Erythroblast (primary cell): ENCODE results near the gene AVEN.

Source experiments
- DNase-seq, 2 experiments: peaks; one replicate each; lab custom pipeline; 2025; lab: John Stamatoyannopoulos, UW
- GATA1 ChIP-seq: IDR thresholded peaks from 2 replicates; pipeline ENCODE4 v1.6.1; 2011; ENCODE audit warnings: low read depth, mild to moderate bottlenecking, control low read depth, low read length, moderate library complexity
- POLR2A ChIP-seq: IDR thresholded peaks from 2 replicates; pipeline ENCODE4 v1.6.1; 2011; ENCODE audit warnings: mild to moderate bottlenecking, low read length

AVEN gene

DNA sequence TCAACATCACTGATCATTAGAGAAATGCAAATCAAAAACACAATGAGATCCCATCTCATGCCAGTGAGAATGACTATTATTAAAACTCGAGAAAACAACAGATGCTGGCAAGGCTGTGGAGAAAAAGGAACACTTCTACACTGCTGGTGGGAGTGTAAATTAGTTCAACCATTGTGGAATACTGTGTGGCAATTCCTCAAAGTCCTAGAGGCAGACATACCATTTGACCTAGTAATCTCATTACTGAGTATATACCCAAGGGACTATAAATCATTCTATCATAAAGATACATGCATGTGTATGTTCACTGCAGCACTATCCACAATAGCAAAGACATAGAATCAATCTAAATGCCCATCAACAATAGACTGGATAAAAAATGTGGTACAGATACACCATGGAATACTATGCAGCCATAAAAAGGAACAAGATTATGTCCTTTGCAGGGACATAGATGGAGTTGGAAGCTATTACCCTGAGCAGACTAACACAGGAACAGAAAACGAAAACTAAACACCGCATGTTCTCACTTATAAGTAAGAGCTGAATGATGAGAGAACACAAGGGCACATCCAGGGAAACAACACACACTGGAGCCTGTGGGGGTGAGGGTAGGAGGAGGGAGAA, 15.2 kb upstream of the AVEN start:
- no peak for DNase-seq
- TF ChIP-seq GATA1 (no peak), POLR2A (no peak)

DNA sequence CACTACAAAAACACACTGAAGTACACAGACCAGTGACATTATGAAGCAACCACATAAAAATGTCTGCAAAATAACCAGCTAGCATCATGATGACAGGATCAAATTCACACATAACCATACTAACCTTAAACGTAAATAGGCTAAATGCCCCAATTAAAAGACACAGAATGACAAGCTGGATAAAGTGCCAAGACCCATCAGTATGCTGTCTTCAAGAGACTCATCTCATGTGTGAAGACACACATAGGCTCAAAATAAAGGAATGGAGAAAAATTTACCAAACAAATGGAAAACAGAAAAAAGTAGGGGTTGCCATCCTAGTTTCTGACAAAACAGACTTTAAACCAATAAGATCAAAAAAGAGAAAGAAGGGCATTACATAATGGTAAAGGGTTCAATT, 11.4 kb upstream of the AVEN start:
- DNase-seq: peak in 1 of 2 experiments; percentile 9

DNA sequence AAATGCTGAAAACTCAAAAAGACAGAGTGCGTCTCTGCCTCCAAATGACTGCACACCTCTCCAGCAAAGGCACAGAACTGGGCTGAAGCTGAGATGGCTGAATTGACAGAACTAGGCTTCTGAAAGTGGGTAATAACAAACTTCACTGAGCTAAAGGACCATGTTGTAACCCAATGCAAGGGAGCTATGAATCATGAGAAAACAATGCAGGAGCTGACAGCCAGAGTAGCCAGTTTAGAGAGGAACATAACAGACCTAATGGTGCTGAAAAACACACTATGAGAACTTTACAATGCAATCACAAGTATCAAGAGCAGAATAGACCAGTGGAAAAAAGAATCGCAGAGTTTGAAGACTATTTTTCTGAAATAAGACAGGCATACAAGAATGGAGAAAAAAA, 10.1 kb upstream of the AVEN start:
- DNase-seq: no peak
- TF ChIP-seq POLR2A (no peak), GATA1 (no peak)

DNA sequence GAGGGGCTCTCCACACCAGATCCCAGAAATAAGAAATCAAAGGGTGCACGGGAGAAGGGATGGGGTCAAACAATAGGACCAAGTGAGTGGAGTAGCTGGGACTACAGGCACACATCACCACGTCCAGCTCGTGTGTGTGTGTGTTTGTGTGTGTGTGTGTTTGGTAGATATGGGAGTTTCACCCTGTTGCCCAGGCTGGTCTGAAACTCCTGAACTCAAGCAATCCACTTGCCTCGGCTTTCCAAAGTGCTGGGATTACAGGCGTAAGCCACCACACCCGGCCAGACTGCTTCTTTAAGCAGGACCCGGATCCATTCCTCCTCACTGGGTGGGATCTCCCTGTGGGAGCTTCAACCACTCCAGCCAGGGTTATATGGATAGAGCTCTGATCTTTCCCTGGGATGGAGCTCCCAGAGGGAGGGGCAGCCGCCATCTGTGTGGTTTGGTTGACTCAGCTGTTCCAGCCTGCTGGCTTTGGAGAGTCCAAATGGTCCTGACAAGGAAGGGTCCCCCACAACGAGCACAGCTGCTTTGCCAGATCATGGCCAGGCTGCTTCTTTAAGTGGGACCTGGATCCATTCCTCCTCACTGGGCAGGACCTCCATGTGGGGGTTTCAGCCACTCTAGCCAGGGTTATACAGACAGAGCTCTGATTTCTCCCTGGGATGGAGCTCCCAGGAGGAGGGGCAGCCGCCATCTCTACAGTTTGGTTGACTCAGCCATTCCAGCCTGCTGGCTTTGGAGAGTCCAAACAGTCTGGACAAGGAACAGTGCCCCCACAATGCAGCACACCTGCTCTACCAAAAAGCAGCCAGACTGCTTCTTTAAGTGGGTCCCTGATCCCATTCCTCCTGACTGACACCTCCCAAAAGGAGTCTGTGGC, 9.1 kb upstream of the AVEN start:
- no peak for DNase-seq
- TF ChIP-seq GATA1: no peak
- TF ChIP-seq POLR2A: no peak

DNA sequence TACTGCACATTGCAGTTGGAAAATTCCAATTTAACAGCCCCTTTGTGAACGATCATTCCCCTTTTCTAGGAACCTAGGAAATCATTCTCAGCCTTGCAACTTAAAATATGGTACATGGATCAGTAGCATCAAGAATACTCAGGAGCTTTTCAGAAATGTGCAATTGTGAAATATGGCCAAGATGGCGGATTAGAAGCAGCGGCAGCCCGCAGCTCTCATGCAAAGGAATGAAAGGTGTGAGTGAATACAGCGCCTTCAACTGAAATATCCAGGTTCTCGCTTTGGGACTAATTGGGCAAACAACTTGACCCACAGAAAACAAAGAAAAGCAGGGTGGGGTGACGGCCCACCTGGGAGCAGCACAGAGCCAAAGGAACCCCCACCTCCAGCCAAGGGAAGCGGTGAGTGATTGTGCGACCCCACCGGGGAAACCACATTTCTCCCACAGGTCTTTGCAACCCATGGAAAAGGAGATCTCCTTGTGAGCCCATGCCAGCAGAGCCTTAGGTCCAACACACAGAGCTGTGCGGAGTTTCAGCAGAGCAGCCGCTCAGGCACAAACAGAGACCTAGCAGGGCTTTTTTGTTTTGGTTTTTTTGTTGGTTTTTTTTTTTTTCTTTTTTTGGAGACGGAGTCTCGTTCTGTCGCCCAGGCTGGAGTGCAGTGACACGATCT, 7.6 kb upstream of the AVEN start:
- DNase-seq: no peak
- no peak for TF ChIP-seq POLR2A
- no peak for TF ChIP-seq GATA1

DNA sequence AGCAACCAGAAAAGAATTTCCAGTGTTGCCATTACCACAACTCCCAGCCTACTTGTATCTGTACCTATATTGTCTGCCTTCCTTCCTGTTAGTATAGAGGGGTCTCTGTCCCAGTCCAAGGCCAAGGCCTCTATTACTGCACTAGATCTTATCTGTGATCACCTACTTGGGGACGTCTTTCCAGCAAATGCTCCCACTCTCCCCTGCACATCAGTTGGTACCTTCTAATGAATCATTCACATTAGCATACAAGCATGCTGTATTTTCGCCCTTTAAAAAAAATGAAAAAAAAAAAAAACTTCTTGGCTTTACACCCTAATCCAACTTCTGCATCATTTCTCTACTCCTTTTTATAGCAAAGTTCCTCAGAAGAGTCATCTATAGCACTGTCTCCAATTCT, 4.8 kb upstream of the AVEN start:
- TF ChIP-seq GATA1 (no peak), POLR2A (no peak)
- DNase-seq: no peak

DNA sequence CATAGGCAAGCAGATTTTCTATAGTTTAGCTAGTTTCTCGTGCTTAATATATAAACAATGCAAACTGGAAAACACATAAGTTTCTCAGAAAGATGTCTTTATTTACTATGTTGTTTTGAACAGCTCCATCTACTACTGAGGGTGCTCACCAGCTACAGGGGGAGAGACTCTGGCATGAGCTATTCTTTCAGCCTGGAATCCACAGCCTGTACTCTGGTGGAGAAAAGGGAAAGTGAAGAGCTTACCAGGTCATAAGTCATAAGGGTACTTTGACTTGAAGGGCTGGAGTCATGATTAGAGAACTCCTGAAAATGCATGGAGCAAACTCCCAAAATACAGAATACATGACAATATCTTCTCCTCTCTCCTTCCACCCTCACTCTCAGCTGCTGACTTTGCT, 4.4 kb upstream of the AVEN start:
- TF ChIP-seq POLR2A: no peak
- TF ChIP-seq GATA1: no peak
- DNase-seq: no peak

DNA sequence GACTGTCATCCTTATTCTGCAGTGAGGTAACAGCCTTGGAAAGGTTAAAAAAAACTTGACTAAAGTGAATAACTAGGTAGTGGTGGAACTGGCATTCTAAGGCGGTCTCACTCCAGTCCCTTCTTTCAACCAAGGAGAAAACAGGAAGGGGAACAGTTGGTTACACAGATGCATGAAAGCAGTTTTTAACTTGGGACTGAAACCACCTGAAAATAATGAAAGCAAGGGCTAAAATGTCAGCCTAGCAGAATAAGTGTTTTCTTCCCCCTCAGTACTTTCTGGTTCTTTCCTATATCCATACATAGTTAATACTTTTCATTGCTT, 748 bp upstream of the AVEN start:
- peak in 1 of 2 experiments; percentile 41 for DNase-seq
- no peak for TF ChIP-seq POLR2A
- no peak for TF ChIP-seq GATA1

DNA sequence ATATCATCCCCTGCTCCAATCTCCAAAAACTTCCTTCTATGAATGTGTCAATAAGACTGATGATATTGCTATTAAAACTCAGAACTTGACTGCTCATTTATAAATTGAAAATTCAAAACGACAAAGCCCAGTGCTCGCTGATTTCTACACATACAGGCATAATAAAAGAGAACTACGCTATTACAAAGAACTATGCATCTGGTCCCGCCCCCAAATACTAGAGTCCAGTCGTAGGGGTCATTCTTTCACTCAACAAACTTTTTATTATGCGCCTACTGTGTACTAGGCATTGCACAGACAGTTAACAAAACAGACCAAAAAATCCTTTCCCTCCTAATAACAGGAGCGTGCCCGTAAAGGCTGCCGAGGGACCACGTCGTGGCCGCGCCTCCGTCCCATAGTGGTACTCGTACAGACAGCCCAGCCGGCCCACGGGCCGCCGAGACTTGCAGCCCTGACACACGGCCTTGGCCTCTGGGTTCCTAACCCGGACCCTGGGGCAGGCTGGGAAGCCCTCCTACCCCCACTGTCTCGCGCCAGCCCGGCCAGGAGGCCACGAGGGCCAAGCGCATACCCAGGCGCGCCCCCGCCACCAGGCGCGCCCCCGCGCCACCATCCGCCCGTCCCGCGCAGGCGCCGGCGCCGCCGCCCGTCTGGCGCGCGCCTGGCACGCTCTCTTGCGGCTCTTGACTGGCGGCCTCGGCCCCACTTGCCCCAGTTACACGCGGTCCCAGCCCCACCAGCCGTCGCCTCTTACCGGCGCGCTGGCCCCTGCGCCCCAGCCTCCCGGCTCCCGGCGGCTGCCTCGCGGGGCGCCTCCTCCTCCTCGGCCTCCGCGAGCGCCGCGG, 757 bp downstream of the AVEN start:
- TF ChIP-seq GATA1 (no peak), POLR2A (peak; percentile 86)
- DNase-seq: peak; percentile 87 to 88

DNA sequence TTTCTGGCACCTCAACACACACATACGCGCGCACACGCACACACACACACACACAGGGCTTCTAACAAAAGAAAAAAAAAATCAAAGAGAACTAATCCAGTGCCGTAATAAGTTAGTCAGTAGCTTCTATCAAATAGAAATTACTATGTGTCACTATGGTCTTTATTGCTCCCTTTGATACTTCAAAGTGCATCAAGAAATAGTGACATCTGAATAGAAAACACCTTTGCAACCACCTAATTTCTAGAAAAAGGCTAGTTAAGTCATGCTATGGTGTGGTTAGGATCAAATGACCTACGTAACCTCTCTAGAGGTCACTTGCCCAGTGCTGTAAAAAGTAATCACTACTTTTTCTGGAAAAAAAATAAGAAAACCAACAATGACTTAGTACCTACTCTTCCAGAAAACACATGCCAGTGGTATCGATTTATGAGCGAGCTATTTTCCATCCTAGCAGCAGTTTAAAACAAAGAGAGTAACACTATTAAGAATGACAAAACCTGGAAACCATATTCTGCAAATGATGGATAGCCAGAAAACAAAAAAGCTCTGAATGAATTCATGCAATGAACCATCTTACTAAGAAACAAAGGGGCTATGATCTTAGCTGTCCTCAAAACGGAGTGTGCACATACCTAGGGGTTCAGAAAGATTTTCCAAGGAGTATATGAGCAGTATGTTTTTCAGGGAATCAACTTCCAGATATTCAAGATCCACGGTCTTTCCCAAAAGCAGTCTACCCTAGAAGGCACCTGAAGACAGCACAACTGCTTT, 6.8 kb downstream of the AVEN start:
- no peak for DNase-seq
- TF ChIP-seq POLR2A: no peak

DNA sequence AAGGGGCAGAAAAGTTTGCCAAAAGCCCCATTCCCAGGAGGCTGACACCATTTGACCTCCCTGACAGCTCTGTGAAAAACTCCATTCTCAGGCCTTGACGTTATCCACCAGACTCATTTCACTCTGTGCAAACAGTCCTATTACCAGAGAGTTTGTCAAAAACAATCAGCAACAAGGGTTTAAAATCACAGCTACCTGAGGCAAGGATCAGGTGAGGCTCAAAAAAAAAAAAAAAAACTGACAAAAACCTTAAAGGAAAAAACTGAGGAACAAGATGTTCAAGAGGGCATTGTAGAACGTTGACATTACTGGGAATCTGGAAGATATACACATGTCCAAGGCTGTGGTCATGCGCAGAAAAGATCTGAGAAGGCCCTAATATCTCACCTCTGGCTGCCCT, 11.4 kb downstream of the AVEN start:
- no peak for DNase-seq
- no peak for TF ChIP-seq POLR2A
- no peak for TF ChIP-seq GATA1

DNA sequence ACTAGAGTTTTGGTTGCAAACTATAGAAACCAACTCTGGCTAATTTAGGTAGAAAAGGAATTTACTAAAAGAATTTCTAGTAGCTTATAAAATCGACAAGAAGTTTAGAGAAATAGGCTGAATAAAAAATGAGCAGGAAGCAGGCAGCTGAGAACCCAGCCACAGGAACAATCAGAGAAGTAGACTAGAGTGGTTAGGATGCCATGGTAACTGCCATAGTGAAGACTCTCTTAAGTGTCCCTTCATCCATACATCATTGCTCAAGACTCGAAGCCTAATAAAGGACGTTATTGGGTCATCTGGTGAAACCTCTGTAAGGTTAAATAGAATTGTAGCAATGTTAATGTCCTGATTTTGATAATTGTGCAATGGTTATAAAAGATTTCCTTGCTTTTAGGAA, 13.8 kb downstream of the AVEN start:
- no peak for TF ChIP-seq POLR2A
- TF ChIP-seq GATA1: no peak
- no peak for DNase-seq

DNA sequence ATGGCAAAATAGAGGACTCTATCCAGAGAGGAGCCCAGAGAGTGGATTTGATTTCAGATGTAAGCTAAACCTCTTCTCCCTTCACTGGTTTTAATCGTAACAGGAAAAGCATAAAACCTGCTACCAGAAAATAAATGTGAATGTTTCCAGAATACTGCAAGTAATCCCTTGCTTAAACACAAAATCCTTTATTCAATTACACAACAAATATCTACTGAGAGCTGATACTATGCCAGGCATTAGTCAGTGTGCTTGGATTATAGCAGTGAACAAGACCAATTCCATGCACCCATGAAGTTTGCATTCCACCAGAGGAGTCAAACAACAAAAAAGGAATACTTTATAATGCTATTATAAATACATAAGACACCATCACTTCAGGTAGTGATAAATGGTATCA, 15.1 kb downstream of the AVEN start:
- no peak for DNase-seq
- TF ChIP-seq GATA1 (no peak), POLR2A (no peak)
